GM18858 (cell line): ENCODE measurements around the gene SP100.
"Not testable (repeated sequence)": the region's sequence is repeated elsewhere in the genome, so short reads cannot be mapped to it uniquely, and the experiment has no call there.

Source experiments
- ATAC-seq: cut with Tn5 transposase; IDR thresholded peaks from one replicate; pipeline ENCODE4 v1.9.1; 2021; ENCODE audit not compliant: unreplicated experiment

The SP100 gene

DNA sequence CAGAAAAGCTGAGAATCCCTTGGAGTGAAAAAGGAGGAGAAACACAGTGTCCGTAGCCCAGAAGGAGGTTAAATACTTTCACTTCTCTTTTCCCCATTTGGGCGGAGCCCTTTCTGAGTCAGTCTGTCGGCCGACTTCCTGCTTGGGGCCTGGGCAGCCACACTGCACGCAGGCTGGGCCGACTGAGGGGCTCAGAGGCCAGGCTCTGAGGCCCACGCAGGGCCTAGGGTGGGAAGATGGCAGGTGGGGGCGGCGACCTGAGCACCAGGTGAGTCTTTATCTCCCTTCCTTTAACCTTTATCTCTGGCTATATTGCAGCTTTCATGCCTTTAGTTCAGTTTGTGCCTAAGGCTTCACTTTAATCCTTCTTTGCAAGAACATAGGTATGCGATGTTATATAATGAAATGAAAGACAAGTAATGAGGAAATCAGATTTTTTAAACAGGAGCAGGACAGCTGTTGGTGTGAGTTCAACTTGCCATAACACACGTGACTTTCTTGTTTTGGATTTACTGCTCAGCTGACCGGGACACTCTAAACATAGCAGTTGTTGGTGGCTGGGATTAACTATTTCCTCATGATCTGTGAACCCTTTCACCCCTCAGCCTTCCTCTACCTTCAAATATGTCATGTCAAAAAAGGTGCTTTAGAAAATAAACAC lies at the start of gene SP100:
TSS of gene SP100 (plus strand) at position 141 of the 661 bp plus-strand sequence. CDS start at position 237, 96 bp downstream.
- ATAC-seq, result peak; percentile 74

- ATAC-seq, result no peak
Measured at GRCh38 chr2:230382108-230382507, 33.9 kb upstream of the SP100 start.

DNA sequence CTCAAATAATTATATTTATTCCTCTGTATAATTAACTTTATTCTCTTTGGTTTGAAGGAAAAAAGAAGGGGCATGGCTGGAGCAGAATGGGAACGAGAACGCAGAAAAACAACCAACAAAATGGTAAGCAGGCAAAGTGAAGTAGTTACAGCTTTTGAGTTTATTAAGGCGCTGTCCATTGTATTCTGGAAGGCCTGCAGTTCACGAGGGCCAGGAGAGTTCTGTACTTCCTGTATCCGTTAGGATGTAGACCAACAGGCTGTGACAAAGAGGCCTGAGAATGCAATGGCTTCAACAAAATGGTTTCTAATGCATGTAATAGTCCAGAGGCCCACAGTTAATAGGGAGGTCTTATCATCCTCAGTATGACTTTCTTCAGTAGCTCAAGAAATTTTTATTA lies 32.5 kb upstream of the SP100 start:
- no peak for ATAC-seq

DNA sequence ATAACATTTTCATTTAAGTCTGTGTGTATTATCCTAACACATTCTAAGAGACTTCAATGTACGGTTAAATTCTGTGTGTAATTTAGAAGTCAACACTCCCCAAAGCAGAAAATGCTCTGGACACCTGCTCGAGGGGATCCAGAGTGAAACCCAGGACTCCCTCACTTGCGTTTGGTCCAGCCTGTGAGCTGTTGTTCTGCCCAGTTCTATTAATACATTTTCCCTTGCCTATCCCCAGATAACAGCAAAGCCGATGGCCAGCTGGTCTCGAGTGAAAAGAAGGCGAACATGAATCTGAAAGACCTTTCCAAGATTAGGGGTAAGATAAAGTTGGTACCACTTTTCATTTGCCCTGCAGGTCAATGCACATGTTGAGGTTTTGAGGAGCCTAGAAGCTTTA lies 31.0 kb upstream of the SP100 start:
- no peak for ATAC-seq

DNA sequence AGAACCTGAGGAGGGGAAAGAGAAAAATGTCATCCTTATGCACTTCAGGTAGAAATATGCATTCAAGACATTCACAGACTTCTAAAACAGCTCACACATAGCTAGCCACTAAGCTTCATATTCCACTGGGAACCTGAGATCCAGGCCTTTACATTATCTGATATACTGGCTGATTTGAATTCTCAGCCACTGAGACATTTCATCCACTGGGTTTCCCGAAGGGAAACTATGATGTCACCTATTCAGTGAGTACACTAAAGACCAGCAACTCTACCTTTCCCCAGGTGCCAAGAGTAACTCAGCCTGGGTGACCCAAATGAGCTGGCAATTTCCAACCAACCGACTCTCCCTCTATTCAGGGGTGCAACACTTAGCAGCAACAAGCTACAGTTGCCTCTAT lies 21.7 kb upstream of the SP100 start:
- ATAC-seq, result no peak

DNA sequence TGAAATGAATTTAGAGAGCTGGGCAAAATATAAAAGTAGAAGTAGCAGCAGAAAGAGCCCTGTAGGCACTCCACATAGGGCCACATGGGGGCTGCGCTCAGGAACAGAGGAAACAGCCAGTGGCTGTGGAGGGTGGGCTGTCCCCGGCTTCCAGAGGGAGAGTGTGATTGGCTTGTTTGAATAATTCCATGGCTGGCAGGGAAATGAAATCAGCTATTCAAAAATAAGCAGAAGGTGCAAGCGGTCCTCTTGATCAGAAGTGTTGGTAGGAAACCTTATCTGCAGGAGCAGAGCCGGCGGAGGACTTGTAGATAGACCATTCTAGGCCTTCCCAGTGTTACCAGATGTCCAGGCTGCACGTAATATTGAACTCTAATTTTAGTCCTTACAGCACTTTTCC lies 17.3 kb upstream of the SP100 start:
- not testable (repeated sequence) for ATAC-seq

DNA sequence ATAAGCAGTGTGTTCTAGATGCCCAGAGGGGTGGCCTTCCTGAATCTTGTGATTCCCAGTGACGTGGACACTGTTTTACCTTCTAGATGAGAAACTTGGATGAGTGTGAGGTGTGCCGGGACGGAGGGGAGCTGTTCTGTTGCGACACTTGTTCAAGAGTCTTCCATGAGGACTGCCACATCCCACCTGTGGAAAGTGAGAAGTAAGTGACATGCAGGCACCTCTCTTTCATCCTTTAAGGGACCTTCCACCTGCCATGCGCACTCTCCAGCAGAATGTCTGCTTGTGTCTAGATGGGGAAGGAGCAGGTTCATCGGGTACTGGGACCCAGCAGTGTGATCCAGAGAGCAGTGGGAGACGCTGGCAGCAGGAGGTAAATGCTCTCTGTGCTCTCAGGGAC lies 16.0 kb upstream of the SP100 start:
- no peak for ATAC-seq

- ATAC-seq, result no peak
Measured at GRCh38 chr2:230400454-230400853, 15.5 kb upstream of the SP100 start.

DNA sequence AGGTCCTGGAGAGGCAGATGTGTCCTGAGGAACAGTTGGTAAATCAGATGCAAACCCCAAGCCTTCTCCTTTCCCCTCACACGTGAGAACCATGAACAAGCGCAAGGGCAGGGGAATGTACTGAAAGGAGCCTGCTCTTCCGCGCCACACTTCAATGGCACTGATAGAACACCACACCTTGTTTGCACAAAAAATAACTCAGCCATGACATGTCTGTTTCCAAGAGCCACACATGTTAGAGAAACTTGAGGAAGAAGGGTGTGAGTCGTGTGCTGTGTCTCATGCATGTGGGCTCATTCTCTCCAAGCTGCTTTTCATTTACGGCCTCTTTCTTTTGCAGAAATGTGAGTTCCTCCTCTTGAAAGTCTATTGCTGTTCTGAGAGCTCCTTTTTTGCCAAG lies 15.0 kb upstream of the SP100 start:
- not testable (repeated sequence) for ATAC-seq

DNA sequence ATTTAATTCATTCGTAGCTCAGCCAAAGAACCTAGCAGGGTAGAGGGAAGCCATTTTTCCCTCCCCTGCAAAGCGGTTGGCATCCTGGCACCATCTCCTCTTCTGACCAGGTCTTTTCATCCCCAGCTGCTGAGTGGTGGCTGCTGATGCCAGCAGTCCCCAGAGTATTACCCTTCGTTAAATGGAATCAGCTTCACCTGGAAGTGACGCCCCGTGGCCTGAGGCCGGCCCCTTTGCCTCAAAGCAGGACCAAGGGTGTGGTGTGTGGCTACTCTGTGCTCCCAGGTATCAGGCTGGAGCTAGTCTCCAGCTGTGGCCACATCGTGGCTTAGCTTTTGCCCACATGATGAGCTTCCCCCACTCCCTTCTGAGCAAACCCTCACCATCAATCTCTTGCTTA lies 12.3 kb upstream of the SP100 start:
- ATAC-seq, result no peak

GRCh38 chr2:230405824-230406223 lies 10.2 kb upstream of the SP100 start:
- no peak for ATAC-seq

DNA sequence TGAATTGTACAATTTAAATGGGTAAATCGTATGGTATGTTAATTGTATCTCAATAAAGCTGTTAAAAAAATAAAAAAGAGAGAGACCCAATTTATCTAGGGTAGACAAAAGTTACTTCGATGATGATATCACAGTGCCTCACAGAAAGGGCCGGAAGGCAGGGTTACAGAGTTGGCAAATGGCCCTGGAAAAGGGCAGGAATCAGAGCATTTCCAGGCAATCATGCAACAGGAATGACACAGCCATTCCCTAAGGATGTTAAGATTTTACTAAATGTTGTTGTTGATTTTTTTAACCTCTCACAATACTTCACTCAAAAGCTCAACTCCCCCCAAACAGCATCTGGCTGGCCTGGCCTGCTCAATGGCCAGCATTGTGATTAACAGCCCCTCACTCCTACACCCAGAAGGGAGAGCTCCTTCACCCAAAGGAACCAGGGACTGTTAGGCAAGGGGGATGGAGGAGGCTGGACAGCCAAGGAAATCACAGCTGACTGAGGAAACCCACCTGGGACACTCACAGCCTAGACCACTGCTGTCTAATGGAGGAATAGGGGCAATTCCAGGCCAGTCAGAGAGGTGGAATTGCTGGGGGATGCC lies 7.7 kb upstream of the SP100 start:
- no peak for ATAC-seq

- ATAC-seq, result not testable (repeated sequence)
Measured at GRCh38 chr2:230409316-230409715, 6.7 kb upstream of the SP100 start.

GRCh38 chr2:230410263-230410662 lies 5.7 kb upstream of the SP100 start:
- no peak for ATAC-seq

- ATAC-seq, result no peak
Measured at GRCh38 chr2:230410861-230411569, 5.0 kb upstream of the SP100 start.

- peak; percentile 40 for ATAC-seq
Measured at GRCh38 chr2:230411570-230412370, 4.2 kb upstream of the SP100 start.

- no peak for ATAC-seq
Measured at GRCh38 chr2:230412371-230412711, 3.7 kb upstream of the SP100 start.

DNA sequence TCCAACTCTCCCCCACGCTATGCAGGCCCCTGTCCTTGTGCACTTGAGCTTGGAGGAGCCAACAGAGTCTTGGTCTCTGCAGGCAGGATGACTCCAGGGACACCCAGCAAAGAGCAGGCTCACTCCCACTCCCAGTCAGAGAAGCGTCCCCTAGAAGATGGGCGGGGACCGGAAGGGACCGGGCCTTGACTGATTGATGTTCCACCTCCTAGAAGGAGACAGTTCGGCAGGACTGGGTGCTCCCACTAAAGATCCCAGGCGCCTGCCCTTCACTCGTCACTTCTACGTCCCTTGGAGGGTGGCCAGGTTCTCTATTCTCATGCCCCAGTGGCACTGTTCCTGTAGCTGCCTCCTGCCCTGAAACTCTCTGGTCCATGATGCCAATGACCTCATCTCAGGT lies 3.2 kb upstream of the SP100 start:
- no peak for ATAC-seq

DNA sequence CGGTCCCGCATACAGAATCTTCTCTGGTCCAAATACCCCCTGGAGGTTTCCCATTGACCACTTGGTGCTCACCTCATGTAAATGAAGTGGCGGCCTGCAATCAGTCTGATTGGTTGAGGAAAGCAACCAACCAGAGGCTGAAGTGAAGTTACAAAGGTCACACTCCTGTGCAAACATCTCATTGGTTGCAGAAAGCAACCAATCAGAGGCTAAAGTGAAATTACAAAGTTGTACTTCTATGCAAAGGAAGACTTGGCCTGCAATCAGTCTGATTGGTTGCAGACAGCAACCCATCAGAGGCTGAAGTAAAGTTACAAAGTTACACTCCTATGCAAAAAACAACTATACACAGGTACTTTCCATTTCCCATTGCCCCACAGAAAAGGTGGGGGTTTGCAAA lies 2.5 kb upstream of the SP100 start:
- no peak for ATAC-seq

DNA sequence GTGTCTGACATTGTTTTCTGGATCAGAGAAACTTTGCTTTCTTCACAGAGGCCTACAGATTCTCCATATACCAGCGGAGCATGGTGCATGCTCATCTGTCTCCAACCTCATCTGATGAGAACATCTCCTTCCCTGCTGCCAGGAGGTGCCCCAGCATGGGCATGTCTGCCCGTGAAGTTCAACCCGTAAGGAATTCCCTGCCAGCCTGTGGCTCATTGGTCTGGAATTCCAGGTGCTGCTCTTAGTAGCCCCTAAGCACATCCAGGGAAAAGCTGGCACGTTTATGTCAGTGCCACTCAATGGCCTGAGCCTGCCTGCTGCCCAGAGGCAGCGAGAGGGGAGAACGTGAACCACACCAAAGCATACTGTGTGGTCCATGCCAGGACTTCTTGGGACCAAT lies 1.7 kb upstream of the SP100 start:
- no peak for ATAC-seq

DNA sequence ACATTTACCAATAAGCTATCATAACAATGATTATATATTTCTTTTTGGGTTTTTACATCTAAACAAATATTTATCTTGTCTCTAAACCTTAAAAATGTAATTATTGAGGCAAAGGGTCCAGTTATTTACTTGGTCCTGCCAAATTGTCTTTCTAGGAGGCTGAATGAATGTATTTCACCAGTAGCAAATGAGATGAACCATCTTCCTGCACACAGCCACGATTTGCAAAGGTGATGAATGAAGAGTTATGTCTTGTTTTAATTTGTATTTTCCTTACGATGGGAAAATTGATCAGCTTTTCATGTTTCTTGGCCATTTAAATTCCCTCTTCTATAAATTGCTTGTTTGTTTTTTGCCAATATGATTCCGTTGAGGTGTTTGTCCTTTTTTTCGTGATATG lies 1.4 kb downstream of the SP100 start:
- no peak for ATAC-seq
